Transverse colon (tissue), 4 donors: ENCODE results near the gene ALK. TPM values are rescaled to one million over a fixed set of nuclear protein-coding genes. Genes with fewer than 3 reads are reported as not detected.

Experiments used
- DNase-seq: peaks from one replicate; pipeline ENCODE4 v3.0.0-alpha.2; 2019
- H3K27ac ChIP-seq, 4 donors: fragments of 200-600 bp; sonication (generic); 2 replicates each; pipeline ENCODE4 v1.5.1; 2016 to 2018; ENCODE audit warnings: inconsistent platforms in 4 of 4
- H3K27me3 ChIP-seq: fragments of 200-600 bp; sonication (generic); 2 replicates; pipeline ENCODE4 v1.5.1; 2017; ENCODE audit warnings: inconsistent platforms
- H3K36me3 ChIP-seq, 4 donors: fragments of 200-600 bp; sonication (generic); 2 replicates each; pipeline ENCODE4 v1.5.1; 2017 to 2019; ENCODE audit warnings: inconsistent platforms in 4 of 4
- H3K4me1 ChIP-seq, 4 donors: fragments of 200-600 bp; sonication (generic); 2 replicates each; pipeline ENCODE4 v1.5.1; 2017 to 2020; ENCODE audit warnings: inconsistent platforms in 4 of 4
- H3K4me3 ChIP-seq, 4 donors: fragments of 200-600 bp; sonication (generic); 1 replicate in 1 of 4; 2 replicates in 3 of 4; pipeline versions ENCODE4 v1.5.1 to v1.6.1; 2017 to 2019; ENCODE audit warnings: inconsistent platforms in 4 of 4
- H3K9me3 ChIP-seq, 2 donors: fragments of 200-600 bp; sonication (generic); 2 replicates each; pipeline ENCODE4 v1.5.1; 2017 to 2019; ENCODE audit warnings: inconsistent platforms in 2 of 2
- CTCF ChIP-seq, 5 experiments: fragments of 200-600 bp in 3 of 5; fragments of 450-650 bp in 2 of 5; sonication (generic) in 3 of 5; IDR thresholded peaks; 1 replicate in 2 of 5; 2 replicates in 3 of 5; pipeline ENCODE4 v1.5.1; 2016 to 2017; ENCODE audit warnings: antibody characterized with exemption in 5 of 5, inconsistent platforms in 3 of 5, mild to moderate bottlenecking in 2 of 5, moderate library complexity in 1 of 5
- EP300 ChIP-seq: sonication (generic); formaldehyde crosslinking; IDR thresholded peaks from one replicate; pipeline ENCODE4 v1.6.1; 2017; ENCODE audit warnings: antibody characterized with exemption, low read depth
- POLR2A ChIP-seq: fragments of 450-650 bp; IDR thresholded peaks from one replicate; pipeline ENCODE4 v1.6.1; 2016; ENCODE audit warnings: antibody characterized with exemption, mild to moderate bottlenecking, moderate library complexity
- POLR2AphosphoS5 ChIP-seq, 3 donors: sonication (generic); formaldehyde crosslinking; IDR thresholded peaks; one replicate each; pipeline ENCODE4 v1.6.1; 2016; ENCODE audit warnings: antibody characterized with exemption in 3 of 3
- WGBS, 2 donors: methylation state at CpG; one replicate each; pipeline ENCODE4 v1.1.5; 2018; ENCODE audit warnings: low coverage in 1 of 2; 5-methylcytosine and 5-hydroxymethylcytosine counted together
- in situ Hi-C, 4 donors: fragments of 200-750 bp; cut with MboI; loops; one replicate each; pipeline versions ENCODE4 v1.15.0 to v1.15.1; 2017; ENCODE audit warnings: low sequenced_read_pairs in 3 of 4, low pct_ligation_motif_present in 1 of 4, low pct_unique_long_range_greater_than_20kb in 1 of 4
- intact Hi-C: fragments of 100-400 bp; cut with DNase I; formaldehyde crosslinking; loops from one replicate; pipeline ENCODE4 v1.15.1; 2023; ENCODE audit warnings: low total_unique reads
- total RNA-seq, 4 donors: library from RNA; depleted of rRNA; stranded (reverse); fragments of >200 nt; gene quantifications; one replicate each; pipeline ENCODE4 v1.1.0, GENCODE V29; 2016

ALK gene
- total RNA-seq, 4 donors from 2014 or later: 0.32 to 0.82 TPM; not detected in 2

DNA sequence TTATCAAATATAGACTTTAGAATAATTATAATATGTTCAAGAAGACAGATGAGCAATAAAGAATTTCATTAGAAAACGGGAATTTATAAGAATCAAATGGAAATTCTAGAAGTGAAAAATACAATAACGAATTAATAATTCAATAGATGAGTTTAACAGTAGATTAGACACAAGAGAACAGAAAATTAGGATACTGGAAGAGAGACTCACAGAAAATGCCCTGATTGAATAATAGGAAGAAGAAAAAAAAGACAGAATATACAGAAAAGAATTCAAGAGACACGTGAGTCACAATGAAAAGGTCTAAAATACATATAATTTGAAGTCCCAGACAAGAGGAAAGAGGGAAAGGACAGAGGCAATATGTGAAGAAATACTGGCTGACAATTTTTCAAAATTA is 451.4 kb downstream of the ALK start:
- H3K4me1 ChIP-seq: no peaks in the 10 kb centered on the region
- peaks cover 0 to 5% of the 10 kb centered on the region in 2 donors for H3K9me3 ChIP-seq
- H3K27me3 ChIP-seq: no peaks in the 10 kb centered on the region
- no peak for DNase-seq
- TF ChIP-seq EP300 (no peak), CTCF (IDR thresholded peaks at IDR 0.05) (no peak), POLR2AphosphoS5 (IDR thresholded peaks at IDR 0.05) (no peak), POLR2A (no peak)
- in situ Hi-C loops (no loop called here), intact Hi-C loops (no loop called here)
- H3K36me3 ChIP-seq: no peaks in the 10 kb centered on the region
- H3K27ac ChIP-seq: no peak overlapping the region
- WGBS, 2 donors: 45 to 49% methylated on average over 3 of the region's 3 CpGs
- no peak overlapping the region for H3K4me3 ChIP-seq

DNA sequence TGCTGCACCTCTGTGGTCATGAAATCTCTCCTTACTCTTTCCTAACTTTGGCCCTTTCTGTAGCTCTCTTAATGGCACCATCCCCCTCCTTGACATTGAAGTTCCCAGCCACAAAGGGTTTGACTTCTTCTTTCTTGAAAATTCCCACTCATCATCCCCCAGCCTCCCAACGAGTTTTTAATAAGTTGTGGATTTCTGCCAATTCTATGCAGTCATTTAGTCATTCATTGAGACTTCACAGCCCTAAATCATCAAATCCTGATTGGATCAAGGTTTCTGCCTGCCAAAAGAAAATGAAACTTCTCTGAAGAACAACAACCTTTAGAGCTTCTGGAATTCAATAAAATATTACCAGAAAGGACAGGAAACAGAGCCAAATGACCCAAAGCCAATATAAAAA is 451.9 kb downstream of the ALK start:
- in situ Hi-C loops (no loop called here), intact Hi-C loops (no loop called here)
- 22 to 30% methylated on average over 1 of the region's 1 CpG for WGBS, 2 donors

GRCh38 chr2:29463181-29463900 is 458.0 kb downstream of the ALK start:
- no peak for TF ChIP-seq EP300
- no peak for TF ChIP-seq POLR2AphosphoS5 (IDR thresholded peaks at IDR 0.05)
- TF ChIP-seq CTCF (IDR thresholded peaks at IDR 0.05): no peak
- no peak for TF ChIP-seq POLR2A
- Histone ChIP-seq H3K36me3 (no peaks in the 10 kb centered on the region), H3K27ac (no peak overlapping the region), H3K4me1 (peaks cover 0 to 12% (median 5%) of the 10 kb centered on the region in 4 donors), H3K27me3 (no peaks in the 10 kb centered on the region), H3K4me3 (no peak overlapping the region), H3K9me3 (no peaks in the 10 kb centered on the region)
- intact Hi-C loops (no loop called here), in situ Hi-C loops (no loop called here)
- DNase-seq: no peak
- WGBS, 2 donors: 71 to 74% methylated on average over 2 to 3 of the region's 3 CpGs

More for the DNA sequence above, 451.9 kb downstream of the ALK start:
- H3K4me3 ChIP-seq: no peak overlapping the region
- DNase-seq: no peak
- no peaks in the 10 kb centered on the region for H3K36me3 ChIP-seq
- peaks cover 0 to 5% of the 10 kb centered on the region in 2 donors for H3K9me3 ChIP-seq
- no peak overlapping the region for H3K27ac ChIP-seq
- no peaks in the 10 kb centered on the region for H3K27me3 ChIP-seq
- TF ChIP-seq CTCF (IDR thresholded peaks at IDR 0.05) (no peak), POLR2AphosphoS5 (IDR thresholded peaks at IDR 0.05) (no peak)
- H3K4me1 ChIP-seq: no peaks in the 10 kb centered on the region

DNA sequence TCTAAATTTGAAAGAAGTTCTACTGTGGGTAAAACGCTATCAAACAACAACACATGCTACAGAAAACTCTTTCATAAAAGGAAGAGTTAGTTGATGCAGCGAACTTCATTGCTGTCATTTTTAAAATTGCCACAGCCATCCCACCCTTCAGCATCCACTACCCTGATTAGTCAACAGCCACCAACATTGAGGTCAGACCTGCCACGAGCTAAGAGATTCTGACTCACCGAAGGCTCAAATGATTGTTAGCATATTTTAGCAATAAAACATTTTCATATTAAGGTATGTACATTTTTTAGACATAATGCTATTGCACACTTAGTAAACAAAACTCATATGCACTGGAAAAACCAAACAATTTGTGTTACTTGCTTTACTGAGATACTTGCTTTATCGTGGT is 459.1 kb downstream of the ALK start:
- in situ Hi-C loops: no loop called here
- DNase-seq: no peak
- Histone ChIP-seq H3K4me1 (peaks cover 0 to 12% (median 5%) of the 10 kb centered on the region in 4 donors), H3K27ac (no peak overlapping the region), H3K4me3 (no peak overlapping the region), H3K27me3 (no peaks in the 10 kb centered on the region), H3K36me3 (no peaks in the 10 kb centered on the region), H3K9me3 (no peaks in the 10 kb centered on the region)
- no peak for TF ChIP-seq POLR2A
- TF ChIP-seq EP300: no peak
- no peak for TF ChIP-seq CTCF (IDR thresholded peaks at IDR 0.05)
- no peak for TF ChIP-seq POLR2AphosphoS5 (IDR thresholded peaks at IDR 0.05)
- 78 to 83% methylated on average over 5 of the region's 5 CpGs for WGBS, 2 donors
- intact Hi-C loops: no loop called here
